GM23338 (cell line): ENCODE data around the gene CDH4. TPM values are rescaled to one million over a fixed set of nuclear protein-coding genes. Genes with fewer than 3 reads are reported as not detected.

ENCODE experiments used
- ATAC-seq: fragments of 200-7000 bp; cut with Tn5 transposase; 3 replicates; pipeline ENCODE4 v1.9.1; 2020
- DNase-seq: peaks from one replicate; pipeline ENCODE4 v3.0.0-alpha.2; 2015; ENCODE audit warnings: low spot score
- H2AFZ ChIP-seq: fragments of 200-600 bp; sonication (generic); 2 replicates; pipeline ENCODE4 v1.8.0; 2016; ENCODE audit warnings: antibody characterized with exemption, mild to moderate bottlenecking, moderate library complexity
- H3F3A ChIP-seq: fragments of 200-600 bp; sonication (generic); replicated peaks from 2 replicates; pipeline ENCODE4 v1.8.0; 2017; ENCODE audit warnings: antibody characterized with exemption, mixed run types, low read depth
- H3K27ac ChIP-seq: fragments of 200-600 bp; sonication (generic); 2 replicates; pipeline ENCODE4 v1.6.1; 2016; ENCODE audit warnings: low read depth
- H3K27me3 ChIP-seq: fragments of 200-600 bp; sonication (generic); 2 replicates; pipeline ENCODE4 v1.8.0; 2016; ENCODE audit warnings: mild to moderate bottlenecking, mixed run types, moderate library complexity; ENCODE audit not compliant: insufficient read depth
- H3K36me3 ChIP-seq: fragments of 200-600 bp; sonication (generic); 2 replicates; pipeline ENCODE4 v1.8.0; 2016; ENCODE audit warnings: mild to moderate bottlenecking; ENCODE audit not compliant: insufficient read depth
- H3K4me1 ChIP-seq: fragments of 200-600 bp; sonication (generic); 2 replicates; pipeline ENCODE4 v1.8.0; 2016; ENCODE audit warnings: mild to moderate bottlenecking, moderate library complexity; ENCODE audit not compliant: insufficient read depth
- H3K4me2 ChIP-seq: fragments of 200-600 bp; sonication (generic); 2 replicates; pipeline ENCODE4 v1.7.1; 2017; ENCODE audit warnings: mixed run types
- H3K4me3 ChIP-seq: fragments of 200-600 bp; sonication (generic); 2 replicates; pipeline ENCODE4 v1.6.1; 2016; ENCODE audit warnings: mixed run types
- H3K79me2 ChIP-seq: fragments of 200-600 bp; sonication (generic); replicated peaks from 2 replicates; pipeline ENCODE4 v1.8.0; 2017; ENCODE audit warnings: mild to moderate bottlenecking; ENCODE audit not compliant: insufficient read depth
- H3K9me2 ChIP-seq: fragments of 200-600 bp; sonication (generic); 2 replicates; pipeline ENCODE4 v1.8.0; 2017; ENCODE audit not compliant: insufficient read depth
- H4K20me1 ChIP-seq: fragments of 200-600 bp; sonication (generic); replicated peaks from 2 replicates; pipeline ENCODE4 v1.8.0; 2017; ENCODE audit warnings: mild to moderate bottlenecking; ENCODE audit not compliant: insufficient read depth
- H3K27ac Mint-ChIP-seq: 2 replicates; pipeline ENCODE4 v1.8.0; 2020; ENCODE audit warnings: inconsistent platforms, mild to moderate bottlenecking, moderate library complexity, mixed read lengths
- H3K27me3 Mint-ChIP-seq: 3 replicates; pipeline ENCODE4 v1.8.0; 2022; ENCODE audit warnings: low read depth, mild to moderate bottlenecking, moderate library complexity, mixed read lengths, inconsistent platforms; ENCODE audit not compliant: insufficient read depth, poor library complexity
- H3K36me3 Mint-ChIP-seq: 3 replicates; pipeline ENCODE4 v1.8.0; 2021; ENCODE audit warnings: low read depth, mild to moderate bottlenecking, inconsistent platforms, moderate library complexity, mixed read lengths
- H3K4me1 Mint-ChIP-seq: 3 replicates; pipeline ENCODE4 v1.8.0; 2020; ENCODE audit warnings: mild to moderate bottlenecking, inconsistent platforms, mixed read lengths
- H3K4me3 Mint-ChIP-seq: 3 replicates; pipeline ENCODE4 v1.8.0; 2021; ENCODE audit warnings: moderate library complexity, mild to moderate bottlenecking, inconsistent platforms, mixed read lengths
- H3K9me3 Mint-ChIP-seq: 3 replicates; pipeline ENCODE4 v1.8.0; 2020; ENCODE audit warnings: moderate library complexity, mild to moderate bottlenecking, inconsistent platforms, mixed read lengths
- CREB1 ChIP-seq: fragments of 250-450 bp; sonication (Bioruptor Pico); IDR thresholded peaks from 2 replicates; pipeline ENCODE4 v1.5.0; 2020; ENCODE audit warnings: low read depth, mild to moderate bottlenecking, moderate library complexity
- EZH2 ChIP-seq: fragments of 200-600 bp; sonication (generic); IDR thresholded peaks from one replicate; pipeline ENCODE4 v1.8.0; 2017; ENCODE audit warnings: antibody characterized with exemption, mild to moderate bottlenecking, low read depth; ENCODE audit not compliant: unreplicated experiment
- EZH2phosphoT487 ChIP-seq: fragments of 200-600 bp; sonication (generic); IDR thresholded peaks from one replicate; pipeline ENCODE4 v1.8.1; 2018; ENCODE audit warnings: antibody characterized with exemption; ENCODE audit not compliant: unreplicated experiment
- JUNB ChIP-seq: IDR thresholded peaks from one replicate; pipeline ENCODE4 v1.6.1; 2016; ENCODE audit warnings: antibody characterized with exemption; ENCODE audit not compliant: unreplicated experiment
- NANOG ChIP-seq: IDR thresholded peaks from 2 replicates; pipeline ENCODE4 v1.6.1; 2016; ENCODE audit warnings: antibody characterized with exemption, borderline replicate concordance
- STAT1 ChIP-seq: IDR thresholded peaks from one replicate; pipeline ENCODE4 v1.6.1; 2016; ENCODE audit warnings: antibody characterized with exemption; ENCODE audit not compliant: unreplicated experiment
- ZNF114 ChIP-seq: fragments of 250-450 bp; sonication (Bioruptor Pico); IDR thresholded peaks from 2 replicates; pipeline ENCODE4 v1.5.0; 2020; ENCODE audit warnings: mild to moderate bottlenecking, moderate library complexity
- ZNF331 ChIP-seq: fragments of 250-450 bp; sonication (Bioruptor Pico); IDR thresholded peaks from 2 replicates; pipeline ENCODE4 v1.5.0; 2020; ENCODE audit warnings: low read depth, mild to moderate bottlenecking, moderate library complexity
- polyA plus RNA-seq: library from polyadenylated mRNA; unstranded; fragments of >200 nt; fragmentation: Nextera tagmentation; extraction: Ambion mirVana; gene quantifications from 2 replicates; pipeline ENCODE4 v1.2.1, GENCODE V29; 2016
- total RNA-seq: library from RNA; depleted of rRNA; stranded (reverse); fragments of >200 nt; shearing (Covaris generic); gene quantifications from 2 replicates; pipeline ENCODE4 v1.2.3, GENCODE V29; 2014
- TF ChIP-seq, protein P1 (sequence below), 2 experiments: fragments of 200-600 bp in 1 of 2; sonication (generic) in 1 of 2; conservative IDR thresholded peaks; 2 replicates each; pipeline versions ENCODE4 v1.5.1 to v1.6.1; 2016 to 2017; ENCODE audit warnings: antibody characterized with exemption in 2 of 2, low read depth in 2 of 2, mild to moderate bottlenecking in 2 of 2, moderate library complexity in 1 of 2
- TF ChIP-seq, protein P2 (sequence below): IDR thresholded peaks from 2 replicates; pipeline ENCODE4 v1.6.1; 2016; ENCODE audit warnings: antibody characterized with exemption

The CDH4 gene
- total and polyA plus RNA-seq, 2 experiments from 2014 or later = 1.2 to 4.2 TPM

DNA sequence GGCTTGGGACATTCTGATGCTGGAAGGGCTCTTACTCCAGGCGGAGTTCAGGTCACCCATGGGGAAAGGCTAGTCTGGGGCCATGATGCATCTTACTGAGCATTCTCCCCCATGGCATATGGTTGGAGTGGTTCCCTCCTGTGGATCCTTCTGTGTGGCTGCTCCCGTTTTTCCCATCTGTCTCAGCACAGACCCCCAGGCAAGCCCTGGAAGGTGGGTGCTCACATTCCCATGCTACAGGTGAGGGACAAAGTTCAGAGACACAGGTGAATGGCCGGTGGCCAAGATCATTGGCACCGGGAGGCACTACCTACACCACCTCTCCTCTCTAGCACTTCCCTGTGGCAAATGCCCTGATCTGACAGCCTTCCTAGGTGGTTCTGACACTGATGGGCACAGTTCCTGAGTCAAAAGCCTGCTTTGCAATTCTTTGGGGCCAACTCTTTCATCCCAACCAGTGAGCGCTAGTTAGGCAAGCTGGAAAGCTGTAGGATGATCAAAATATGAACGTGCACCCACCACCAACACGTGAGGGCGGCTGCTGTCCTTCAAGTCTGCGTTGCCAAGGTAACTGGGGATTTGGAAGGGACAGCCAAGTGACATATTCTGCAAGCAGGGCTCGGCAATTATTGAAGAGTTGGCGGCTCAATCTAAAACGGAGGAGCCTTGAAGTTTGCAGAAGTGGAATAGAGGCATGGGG lies 124.6 kb downstream of the CDH4 start:
- Mint-ChIP-seq H3K27me3 (peaks cover 12% of the 10 kb centered on the region), H3K4me1 (peaks cover 16% of the 10 kb centered on the region; the same call in 2 of the 3 replicates)

DNA sequence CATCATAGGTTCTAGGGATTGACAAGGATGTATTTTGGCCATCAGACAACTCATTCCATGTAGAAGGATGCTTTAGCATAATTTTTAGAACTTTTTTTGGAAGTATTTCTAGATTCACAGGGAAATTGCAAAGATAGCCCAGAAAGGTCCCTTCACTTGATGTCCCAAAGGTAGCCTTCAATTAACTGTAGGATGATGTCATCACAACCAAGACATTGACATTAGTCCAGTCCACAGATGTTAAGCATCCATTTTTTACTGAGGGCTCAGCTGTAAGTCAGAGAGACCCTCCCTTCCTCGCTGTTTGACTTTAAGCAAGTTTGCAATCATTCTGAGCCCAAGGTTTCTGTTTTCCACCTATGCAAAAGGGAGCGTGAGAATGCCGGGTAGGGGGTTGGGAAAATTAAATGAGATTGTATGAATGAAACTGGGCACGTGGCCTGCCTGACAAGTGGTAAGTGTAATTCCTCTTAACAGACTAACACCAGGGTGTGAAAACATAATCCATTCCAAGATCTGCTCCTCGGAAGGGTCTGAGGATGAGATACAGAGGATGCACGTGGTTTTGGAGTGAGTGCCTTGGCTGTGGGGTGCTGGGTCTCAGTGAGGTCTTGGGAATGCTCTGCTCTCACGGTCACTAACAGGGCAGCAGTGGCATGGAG lies 126.8 kb downstream of the CDH4 start:
- Histone ChIP-seq H4K20me1 (no peaks in the 10 kb centered on the region), H3K27me3 (no peaks in the 10 kb centered on the region; the same call in 1 of the 2 replicates), H3K4me3 (no peak overlapping the region), H3K36me3 (no peaks in the 10 kb centered on the region), H3F3A (no peaks in the 10 kb centered on the region), H2AFZ (no peak overlapping the region), H3K9me2 (peaks cover 5% of the 10 kb centered on the region; the same call in 1 of the 2 replicates), H3K4me2 (no peak overlapping the region), H3K27ac (no peak overlapping the region), H3K4me1 (no peaks in the 10 kb centered on the region), H3K79me2 (no peaks in the 10 kb centered on the region)
- DNase-seq (no peak), ATAC-seq (no peak)
- H3K27me3 Mint-ChIP-seq = peaks cover 10% of the 10 kb centered on the region
- peaks cover 25% of the 10 kb centered on the region for H3K9me3 Mint-ChIP-seq
- H3K36me3 Mint-ChIP-seq = peaks cover 15% of the 10 kb centered on the region; the same call in 2 of the 3 replicates
- H3K4me1 Mint-ChIP-seq = peaks cover 16% of the 10 kb centered on the region; the same call in 2 of the 3 replicates
- H3K27ac Mint-ChIP-seq = no peak overlapping the region
- no peak overlapping the region for H3K4me3 Mint-ChIP-seq
- TF ChIP-seq JUNB (no peak), CREB1 (CRISPR knock-in tag) (no peak), NANOG (no peak), ZNF331 (CRISPR knock-in tag) (no peak), EZH2phosphoT487 (no peak), STAT1 (no peak)
- TF ChIP-seq, protein P1, sequence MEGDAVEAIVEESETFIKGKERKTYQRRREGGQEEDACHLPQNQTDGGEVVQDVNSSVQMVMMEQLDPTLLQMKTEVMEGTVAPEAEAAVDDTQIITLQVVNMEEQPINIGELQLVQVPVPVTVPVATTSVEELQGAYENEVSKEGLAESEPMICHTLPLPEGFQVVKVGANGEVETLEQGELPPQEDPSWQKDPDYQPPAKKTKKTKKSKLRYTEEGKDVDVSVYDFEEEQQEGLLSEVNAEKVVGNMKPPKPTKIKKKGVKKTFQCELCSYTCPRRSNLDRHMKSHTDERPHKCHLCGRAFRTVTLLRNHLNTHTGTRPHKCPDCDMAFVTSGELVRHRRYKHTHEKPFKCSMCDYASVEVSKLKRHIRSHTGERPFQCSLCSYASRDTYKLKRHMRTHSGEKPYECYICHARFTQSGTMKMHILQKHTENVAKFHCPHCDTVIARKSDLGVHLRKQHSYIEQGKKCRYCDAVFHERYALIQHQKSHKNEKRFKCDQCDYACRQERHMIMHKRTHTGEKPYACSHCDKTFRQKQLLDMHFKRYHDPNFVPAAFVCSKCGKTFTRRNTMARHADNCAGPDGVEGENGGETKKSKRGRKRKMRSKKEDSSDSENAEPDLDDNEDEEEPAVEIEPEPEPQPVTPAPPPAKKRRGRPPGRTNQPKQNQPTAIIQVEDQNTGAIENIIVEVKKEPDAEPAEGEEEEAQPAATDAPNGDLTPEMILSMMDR (conservative IDR thresholded peaks at IDR 0.05; ENCODE audit: low read depth in 2 of 2) = no peak
- TF ChIP-seq, protein P2, sequence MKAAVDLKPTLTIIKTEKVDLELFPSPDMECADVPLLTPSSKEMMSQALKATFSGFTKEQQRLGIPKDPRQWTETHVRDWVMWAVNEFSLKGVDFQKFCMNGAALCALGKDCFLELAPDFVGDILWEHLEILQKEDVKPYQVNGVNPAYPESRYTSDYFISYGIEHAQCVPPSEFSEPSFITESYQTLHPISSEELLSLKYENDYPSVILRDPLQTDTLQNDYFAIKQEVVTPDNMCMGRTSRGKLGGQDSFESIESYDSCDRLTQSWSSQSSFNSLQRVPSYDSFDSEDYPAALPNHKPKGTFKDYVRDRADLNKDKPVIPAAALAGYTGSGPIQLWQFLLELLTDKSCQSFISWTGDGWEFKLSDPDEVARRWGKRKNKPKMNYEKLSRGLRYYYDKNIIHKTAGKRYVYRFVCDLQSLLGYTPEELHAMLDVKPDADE = no peak

More for the DNA sequence above, 124.6 kb downstream of the CDH4 start:
- no peaks in the 10 kb centered on the region for H4K20me1 ChIP-seq
- H2AFZ ChIP-seq = no peak overlapping the region
- Mint-ChIP-seq H3K4me3 (no peak overlapping the region), H3K9me3 (peaks cover 13% of the 10 kb centered on the region), H3K36me3 (peaks cover 5% of the 10 kb centered on the region; the same call in 1 of the 3 replicates), H3K27ac (no peak overlapping the region)
- H3K27me3 ChIP-seq = no peaks in the 10 kb centered on the region; the same call in 1 of the 2 replicates
- no peak overlapping the region for H3K4me3 ChIP-seq
- H3K79me2 ChIP-seq = no peaks in the 10 kb centered on the region
- no peak overlapping the region for H3K4me2 ChIP-seq
- TF ChIP-seq, protein P1 (conservative IDR thresholded peaks at IDR 0.05; ENCODE audit: low read depth in 2 of 2) = no peak
- no peak for TF ChIP-seq EZH2
- TF ChIP-seq ZNF114 (CRISPR knock-in tag) = no peak
- H3K4me1 ChIP-seq = no peaks in the 10 kb centered on the region
- H3F3A ChIP-seq = no peaks in the 10 kb centered on the region
- no peak overlapping the region for H3K27ac ChIP-seq
- H3K36me3 ChIP-seq = no peaks in the 10 kb centered on the region
- ATAC-seq (no peak), DNase-seq (no peak)
- H3K9me2 ChIP-seq = peaks cover 5% of the 10 kb centered on the region; the same call in 1 of the 2 replicates
